GM19328 (cell line): ENCODE data around the gene NPEPL1.
"Not testable (repeated sequence)": the region's sequence is repeated elsewhere in the genome, so short reads cannot be mapped to it uniquely, and the experiment has no call there.

Experiments
- ATAC-seq: cut with Tn5 transposase; IDR thresholded peaks from one replicate; pipeline ENCODE4 v1.9.1; 2021; ENCODE audit warnings: mild to moderate bottlenecking, moderate library complexity; ENCODE audit not compliant: unreplicated experiment

NPEPL1 gene

GRCh38 chr20:58737198-58737597 lies 44.6 kb downstream of the NPEPL1 start:
- no peak for ATAC-seq

DNA sequence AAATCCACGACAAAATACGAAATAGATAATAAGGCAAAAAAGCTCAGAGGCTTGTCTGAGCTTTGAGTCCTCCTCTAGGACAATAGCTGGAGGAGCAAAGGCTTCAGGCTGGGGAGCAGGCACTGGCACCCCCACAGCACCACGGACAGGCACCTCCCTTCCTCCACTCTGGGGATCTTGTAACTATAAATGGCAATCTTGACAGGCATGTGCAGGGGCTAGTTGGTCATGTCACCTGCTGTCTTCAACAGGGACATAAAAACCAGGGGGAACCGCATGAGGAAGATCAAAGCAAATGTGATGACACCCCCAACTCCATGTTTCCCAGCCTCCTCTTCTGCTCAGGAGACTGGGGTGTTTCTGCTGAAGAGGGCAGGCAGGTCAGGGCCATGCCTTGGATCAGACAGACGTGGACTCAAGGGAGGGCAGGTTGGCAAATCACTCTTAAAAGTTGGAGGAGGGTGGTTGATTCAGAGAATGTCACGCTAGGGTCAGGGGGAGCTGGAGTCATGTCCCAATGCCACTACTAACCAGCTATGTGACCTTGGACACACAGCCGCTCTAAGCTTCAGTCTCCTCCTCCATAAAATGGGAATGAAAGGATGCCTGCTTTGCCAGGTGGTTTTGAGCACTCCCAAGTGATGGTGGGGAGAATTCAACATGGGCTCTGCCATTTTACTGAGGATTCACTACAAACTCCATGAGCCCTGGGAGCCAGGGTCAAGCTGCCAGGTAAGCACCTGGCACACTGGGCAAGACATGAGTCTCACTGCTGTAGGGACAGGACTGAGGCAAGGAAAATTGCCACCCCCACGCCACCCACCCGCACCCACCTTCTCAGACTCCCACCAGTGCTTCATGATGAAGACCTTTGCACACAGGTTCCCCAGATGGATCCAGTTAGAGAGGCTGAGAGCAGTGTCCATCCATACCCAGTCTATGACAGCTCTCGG lies 48.0 kb downstream of the NPEPL1 start:
- no peak for ATAC-seq

- no peak for ATAC-seq
These were observed 48.8 kb downstream of the NPEPL1 start for GRCh38 chr20:58741384-58741783.

DNA sequence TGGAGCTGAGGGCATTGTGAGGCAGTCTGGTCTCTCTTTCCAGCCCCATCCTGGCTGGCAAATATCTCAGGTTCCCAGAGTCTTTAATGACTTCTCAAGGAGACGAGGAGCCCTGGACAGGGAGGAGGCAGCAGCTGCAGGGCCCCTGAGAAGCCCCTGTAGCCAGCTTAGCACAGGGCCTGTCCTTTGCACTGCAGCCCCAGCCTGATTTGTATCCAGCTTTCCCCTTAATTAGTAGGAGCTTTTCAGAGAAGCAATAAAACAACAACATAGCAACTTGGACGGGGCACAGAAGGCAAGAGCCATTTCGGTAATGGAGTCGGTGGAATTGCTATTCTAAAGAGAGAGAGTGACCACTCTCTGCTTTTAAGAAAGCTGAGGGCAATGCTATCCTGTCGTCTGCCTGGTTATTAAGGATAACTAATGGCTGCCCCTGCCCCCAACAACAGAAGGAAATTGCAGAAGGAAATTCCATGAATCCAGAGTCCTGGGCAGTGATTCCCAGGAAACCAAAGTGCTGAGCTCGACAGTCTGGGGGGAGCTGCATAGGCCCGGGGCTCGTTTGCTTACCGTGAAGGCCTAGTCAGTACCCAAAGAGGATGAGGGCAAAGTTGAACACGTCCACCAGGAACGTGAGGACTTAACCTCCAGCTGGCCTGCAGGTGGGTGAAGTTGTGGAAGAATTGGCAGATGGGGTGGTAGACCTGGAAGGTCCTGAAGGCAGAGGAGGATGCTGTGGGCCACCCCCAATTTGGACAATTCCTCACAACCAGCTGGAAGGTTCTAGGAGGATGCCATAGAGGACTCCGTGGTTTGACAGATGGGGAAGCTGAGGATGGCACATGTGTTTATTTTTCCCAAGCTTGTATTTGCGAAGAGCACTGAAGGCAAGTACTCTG lies 50.3 kb downstream of the NPEPL1 start:
- no peak for ATAC-seq

DNA sequence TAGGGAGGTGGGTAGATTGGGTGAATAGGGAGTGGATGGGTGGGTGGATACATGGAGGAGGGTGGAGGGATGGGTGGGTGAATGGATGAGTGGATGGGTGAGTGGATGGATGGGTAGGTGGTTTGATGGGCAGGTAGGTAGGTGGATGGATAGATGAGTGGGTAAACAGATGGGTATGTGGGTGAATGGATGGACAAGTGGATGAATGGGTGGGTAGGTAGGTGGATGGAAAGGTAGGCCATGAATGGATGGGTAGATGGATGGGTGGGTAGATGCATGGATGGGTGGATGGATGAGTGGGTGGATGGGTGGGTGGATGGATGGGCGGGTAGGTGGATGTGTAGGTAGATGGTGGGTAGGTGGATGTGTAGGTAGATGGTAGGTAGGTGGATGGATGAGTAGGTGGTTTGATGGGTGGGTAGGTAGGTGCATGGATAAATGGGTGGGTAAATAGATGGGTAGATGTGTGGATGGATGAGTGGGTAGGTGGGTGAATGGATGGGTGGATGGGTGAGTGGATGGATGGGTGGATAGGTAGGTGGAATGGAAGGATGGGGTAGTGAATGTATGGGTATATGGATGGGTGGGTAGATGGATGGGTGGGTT lies 51.4 kb downstream of the NPEPL1 start:
- ATAC-seq, result no peak

GRCh38 chr20:58744836-58745235 lies 52.2 kb downstream of the NPEPL1 start:
- no peak for ATAC-seq

GRCh38 chr20:58745391-58745790 lies 52.8 kb downstream of the NPEPL1 start:
- no peak for ATAC-seq

DNA sequence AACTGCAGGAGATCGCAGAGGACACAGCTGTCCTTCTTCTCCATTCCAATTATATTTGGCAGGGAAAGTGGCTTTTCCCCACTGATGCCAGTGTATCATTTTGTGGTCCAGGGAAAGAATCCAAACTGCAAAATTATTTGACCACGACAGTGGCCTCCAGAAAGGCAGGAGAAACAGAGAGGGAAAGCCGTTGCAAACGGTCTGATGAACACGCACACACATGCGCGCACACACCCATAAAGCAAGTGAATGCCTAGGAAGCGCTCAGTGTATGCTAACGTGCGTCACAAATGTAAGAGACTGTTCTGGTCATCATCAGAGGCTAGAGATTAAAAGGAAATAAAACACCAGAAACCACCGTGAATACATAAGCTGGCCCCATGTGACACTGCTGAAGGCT lies 54.0 kb downstream of the NPEPL1 start:
- ATAC-seq, result no peak

DNA sequence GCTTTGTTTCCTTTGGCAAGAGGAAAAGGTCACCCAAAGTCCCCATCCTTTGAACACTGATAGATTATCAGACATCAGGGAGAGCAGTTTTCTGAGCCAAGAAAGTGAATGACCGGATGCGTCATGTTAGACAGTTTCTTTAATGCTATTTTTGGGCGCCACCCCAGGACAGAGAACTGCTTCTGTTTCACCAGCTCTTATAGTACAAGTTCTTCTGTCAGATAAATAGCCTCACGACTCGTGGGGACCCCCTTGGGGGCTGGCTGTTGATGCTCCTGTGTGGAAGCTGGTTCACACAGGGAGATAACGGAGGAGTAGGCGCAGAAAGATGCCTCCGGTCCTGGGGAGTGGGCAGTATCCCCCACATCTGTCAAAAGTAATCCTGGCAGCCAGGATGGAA lies 54.6 kb downstream of the NPEPL1 start:
- ATAC-seq, result no peak

- ATAC-seq, result no peak
These were observed 56.0 kb downstream of the NPEPL1 start for GRCh38 chr20:58748618-58749017.

DNA sequence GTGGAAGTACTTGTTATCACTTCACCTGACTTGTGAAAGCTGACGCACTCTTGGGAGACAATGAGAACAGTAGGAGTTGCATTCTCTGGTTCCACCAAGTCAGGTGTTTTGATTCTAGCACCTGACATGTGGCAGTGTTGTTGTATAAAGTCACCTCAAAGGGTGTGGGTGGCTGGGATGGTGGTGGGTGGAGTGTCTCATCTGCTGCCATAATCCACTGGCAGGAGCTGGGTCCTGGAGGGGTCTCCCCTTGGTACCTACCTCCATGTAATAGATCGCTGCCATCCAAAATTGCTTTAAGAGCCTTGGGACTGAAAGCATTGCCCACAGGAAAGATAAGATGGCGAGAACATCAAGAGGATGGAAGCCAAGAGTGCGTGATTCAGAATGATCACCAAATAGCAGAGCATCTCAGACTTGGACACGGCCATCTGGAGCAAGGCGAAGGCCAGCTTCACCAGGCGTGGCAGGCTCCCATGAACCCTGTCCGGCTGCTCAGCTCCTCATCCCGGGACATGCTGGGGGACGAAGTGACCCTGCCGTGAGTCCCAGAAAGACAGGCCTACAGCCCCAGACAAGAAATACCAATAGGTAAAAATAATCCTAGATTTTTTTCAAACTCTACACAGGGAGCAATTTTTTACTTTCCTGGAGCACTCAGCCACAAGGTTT lies 56.6 kb downstream of the NPEPL1 start:
- no peak for ATAC-seq

DNA sequence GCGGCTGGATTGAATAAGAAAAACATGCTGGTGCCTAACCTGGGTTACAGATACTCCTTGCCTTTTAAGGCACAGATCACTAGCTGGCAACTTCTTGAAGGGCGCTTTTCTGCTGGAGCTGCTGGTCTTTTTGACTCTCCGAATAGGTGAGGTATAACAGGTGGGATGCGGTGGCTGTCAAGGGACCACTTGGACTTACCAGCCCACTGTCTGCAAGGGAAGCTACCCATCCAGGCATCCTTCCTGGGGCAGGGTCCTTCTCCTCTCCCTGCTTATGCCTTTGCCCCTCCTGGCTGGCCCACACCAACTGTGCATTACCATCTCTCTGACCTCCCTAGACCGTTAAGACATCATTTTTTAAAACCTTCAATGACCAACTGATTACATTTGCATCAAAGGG lies 57.4 kb downstream of the NPEPL1 start:
- no peak for ATAC-seq

DNA sequence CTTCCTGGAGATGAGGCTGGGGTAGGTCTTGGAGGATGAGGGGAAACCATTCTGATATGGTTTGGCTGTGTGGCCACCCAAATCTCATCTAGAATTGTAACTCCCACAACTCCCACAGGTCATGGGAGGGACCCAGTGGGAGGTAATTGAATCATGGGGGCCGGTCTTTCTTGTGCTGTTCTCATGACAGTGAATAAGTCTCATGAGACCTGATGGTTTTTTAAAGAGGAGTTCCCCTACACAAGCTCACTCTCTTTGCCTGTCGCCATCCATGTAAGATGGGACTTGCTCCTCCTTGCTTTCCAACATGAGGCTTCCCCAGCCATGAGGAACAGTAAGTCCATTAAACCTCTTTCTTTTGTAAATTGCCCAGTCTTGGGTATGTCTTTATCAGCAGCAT lies 58.1 kb downstream of the NPEPL1 start:
- ATAC-seq, result not testable (repeated sequence)

- no peak for ATAC-seq
These were observed 59.4 kb downstream of the NPEPL1 start for GRCh38 chr20:58751979-58752378.

GRCh38 chr20:58752565-58752964 lies 60.0 kb downstream of the NPEPL1 start:
- ATAC-seq, result no peak

DNA sequence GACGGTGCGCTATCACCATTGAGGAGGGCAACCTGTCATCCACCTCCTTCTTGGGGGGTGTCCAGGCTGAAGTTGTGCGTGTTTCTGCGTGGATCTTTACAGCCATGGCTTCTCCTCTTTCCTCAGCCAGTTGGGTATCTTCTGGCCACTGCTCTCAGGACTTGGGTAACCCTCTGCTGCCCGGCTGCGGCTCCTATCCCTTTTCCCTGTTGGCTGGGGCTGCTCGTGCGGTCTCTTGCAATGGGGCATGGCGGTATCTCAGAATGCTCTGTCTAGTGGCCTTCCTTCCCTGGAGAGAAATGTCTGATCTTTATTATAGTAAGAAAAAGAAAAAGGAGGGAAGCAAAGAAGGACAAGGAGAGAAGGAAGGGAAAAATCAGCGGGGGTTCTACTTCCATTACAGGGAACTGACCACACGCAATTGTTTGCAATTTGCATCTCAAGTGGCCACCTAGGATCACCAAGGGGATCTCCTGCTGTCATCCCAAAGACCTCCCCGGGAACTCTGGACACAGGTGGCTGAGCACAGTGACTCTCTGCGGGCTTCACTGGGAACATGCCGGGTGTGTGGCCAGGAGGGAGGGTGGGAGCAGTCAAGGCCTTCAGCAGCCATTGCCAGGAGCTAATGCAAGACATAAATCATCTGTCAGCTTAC lies 60.8 kb downstream of the NPEPL1 start:
- no peak for ATAC-seq

GRCh38 chr20:58753922-58754551 lies 61.4 kb downstream of the NPEPL1 start:
- ATAC-seq, result no peak

DNA sequence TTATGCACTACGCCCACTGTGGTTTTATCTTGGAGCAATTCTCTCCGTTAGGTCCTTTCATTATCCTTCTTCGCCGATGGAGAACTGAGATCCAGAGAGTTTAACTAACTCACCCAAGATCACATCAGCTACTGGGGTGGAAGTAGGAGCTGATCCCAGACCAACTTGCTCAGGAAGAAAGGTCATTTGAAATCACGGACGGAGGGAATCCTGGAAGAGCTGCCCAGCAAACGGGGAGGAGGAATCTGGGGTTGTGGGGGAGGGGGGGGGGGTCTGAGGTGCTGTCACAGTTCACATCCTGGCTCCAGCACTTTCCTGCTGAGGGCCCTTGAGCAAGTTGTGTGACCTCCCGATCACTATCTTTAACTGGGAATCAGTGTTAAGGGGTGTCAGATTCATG lies 62.0 kb downstream of the NPEPL1 start:
- no peak for ATAC-seq

- no peak for ATAC-seq
These were observed 62.6 kb downstream of the NPEPL1 start for GRCh38 chr20:58755062-58755697.
